GM13976 (cell line): ENCODE measurements around the gene PRICKLE3.

ENCODE experiments used
- DNase-seq: peaks from one replicate; pipeline ENCODE4 v3.0.0; 2012; ENCODE audit warnings: low spot score
- in situ Hi-C: fragments of 300-500 bp; cut with MboI; formaldehyde crosslinking; loops from one replicate; pipeline ENCODE4 v1.12.0; 2022; ENCODE audit warnings: low sequenced_read_pairs, mixed read lengths, inconsistent platforms; ENCODE audit not compliant: unreplicated experiment
- TF ChIP-seq, protein P1 (sequence below): IDR thresholded peaks from 2 replicates; pipeline ENCODE4 v1.5.1; 2012; ENCODE audit warnings: borderline replicate concordance, mild to moderate bottlenecking; ENCODE audit not compliant: insufficient read depth; ENCODE audit errors: extremely low read depth, missing control alignments, control extremely low read depth

PRICKLE3 gene

GRCh38 chrX:49220100-49220499 is 33.9 kb upstream of the PRICKLE3 start:
- DNase-seq, result no peak
- TF ChIP-seq, protein P1, sequence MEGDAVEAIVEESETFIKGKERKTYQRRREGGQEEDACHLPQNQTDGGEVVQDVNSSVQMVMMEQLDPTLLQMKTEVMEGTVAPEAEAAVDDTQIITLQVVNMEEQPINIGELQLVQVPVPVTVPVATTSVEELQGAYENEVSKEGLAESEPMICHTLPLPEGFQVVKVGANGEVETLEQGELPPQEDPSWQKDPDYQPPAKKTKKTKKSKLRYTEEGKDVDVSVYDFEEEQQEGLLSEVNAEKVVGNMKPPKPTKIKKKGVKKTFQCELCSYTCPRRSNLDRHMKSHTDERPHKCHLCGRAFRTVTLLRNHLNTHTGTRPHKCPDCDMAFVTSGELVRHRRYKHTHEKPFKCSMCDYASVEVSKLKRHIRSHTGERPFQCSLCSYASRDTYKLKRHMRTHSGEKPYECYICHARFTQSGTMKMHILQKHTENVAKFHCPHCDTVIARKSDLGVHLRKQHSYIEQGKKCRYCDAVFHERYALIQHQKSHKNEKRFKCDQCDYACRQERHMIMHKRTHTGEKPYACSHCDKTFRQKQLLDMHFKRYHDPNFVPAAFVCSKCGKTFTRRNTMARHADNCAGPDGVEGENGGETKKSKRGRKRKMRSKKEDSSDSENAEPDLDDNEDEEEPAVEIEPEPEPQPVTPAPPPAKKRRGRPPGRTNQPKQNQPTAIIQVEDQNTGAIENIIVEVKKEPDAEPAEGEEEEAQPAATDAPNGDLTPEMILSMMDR, result no peak
- in situ Hi-C loops, result no loop called here

DNA sequence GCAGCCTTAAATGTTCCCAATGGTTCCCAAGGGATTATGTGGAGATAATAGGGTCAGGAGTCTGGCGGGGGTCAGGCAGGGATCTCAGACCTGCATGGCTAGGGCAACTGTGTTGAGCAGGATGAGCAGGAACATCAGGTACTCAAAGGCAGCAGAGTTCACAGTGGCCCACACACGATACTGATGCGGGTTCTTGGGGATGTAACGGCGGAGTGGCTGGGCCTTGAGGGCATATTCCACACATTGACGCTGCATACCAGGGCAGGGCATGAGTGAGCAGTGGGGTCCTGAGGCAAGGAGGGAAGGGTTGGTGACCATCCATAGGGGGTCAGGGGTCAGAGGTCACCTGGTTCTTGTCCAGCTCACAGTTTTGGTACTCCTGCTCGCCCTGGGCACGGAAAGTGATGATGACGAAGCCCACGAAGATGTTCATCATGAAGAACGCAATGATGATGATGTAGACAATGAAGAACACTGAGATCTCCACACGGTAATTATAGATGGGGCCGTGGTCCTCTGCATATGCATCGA is 28.9 kb upstream of the PRICKLE3 start:
- in situ Hi-C loops, result no loop called here
- no peak for DNase-seq
- TF ChIP-seq, protein P1, result no peak

GRCh38 chrX:49214416-49214815 is 28.2 kb upstream of the PRICKLE3 start:
- in situ Hi-C loops, result no loop called here
- DNase-seq, result no peak
- TF ChIP-seq, protein P1, result no peak

- in situ Hi-C loops, result no loop called here
- TF ChIP-seq, protein P1, result no peak
- no peak for DNase-seq
Measured at GRCh38 chrX:49212861-49213260, 26.7 kb upstream of the PRICKLE3 start.

- in situ Hi-C loops, result no loop called here
- TF ChIP-seq, protein P1, result no peak
Measured at GRCh38 chrX:49212209-49212608, 26.0 kb upstream of the PRICKLE3 start.

GRCh38 chrX:49211074-49211473 is 24.9 kb upstream of the PRICKLE3 start:
- TF ChIP-seq, protein P1, result no peak
- DNase-seq, result no peak
- in situ Hi-C loops, result no loop called here

More at GRCh38 chrX:49212209-49212608, 26.0 kb upstream of the PRICKLE3 start:
- no peak for DNase-seq
